ENCODE data around the gene LPP. TPM values are rescaled to one million over a fixed set of nuclear protein-coding genes. Genes with fewer than 3 reads are reported as not detected.
A peak's percentile ranks its signal among the peaks of the same experiment; 100 is the strongest.

Gene LPP
- total RNA-seq, 6 donors from 2014 or later: 86.0 to 196 (median 160) TPM

DNA sequence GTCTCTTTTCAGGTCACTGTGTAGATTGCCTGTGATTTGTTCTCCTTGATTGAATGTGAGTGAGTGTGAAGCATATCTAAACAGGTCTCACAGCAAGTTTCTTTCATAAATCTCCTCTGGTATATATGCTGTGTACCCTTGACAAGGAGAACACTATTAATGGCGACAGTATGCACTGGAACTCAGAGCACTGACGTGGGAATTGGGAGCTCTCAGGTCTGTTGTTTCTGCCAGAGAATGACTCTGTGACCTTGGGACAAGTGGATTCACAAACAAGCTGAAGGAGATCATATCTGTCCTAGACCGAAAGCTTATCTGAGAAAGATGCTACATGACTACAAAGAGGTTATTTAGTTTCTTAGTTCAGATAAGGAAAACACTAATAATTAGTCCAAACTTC is 691.6 kb downstream of the LPP start:
- Histone ChIP-seq H3K4me1 (no peaks in the 10 kb centered on the region), H3K27me3 (no peaks in the 10 kb centered on the region), H3K4me3 (no peak overlapping the region), H3K27ac (no peak overlapping the region), H3K36me3 (no peaks in the 10 kb centered on the region), H3K9me3 (no peaks in the 10 kb centered on the region)
- DNase-seq (no peak), ATAC-seq (ENCODE audit: low FRiP score in 2 of 2) (no peak)
- 69 to 73% methylated on average over 3 of the region's 3 CpGs for WGBS, 2 donors
- TF ChIP-seq EP300 (IDR thresholded peaks at IDR 0.05) (no peak), POLR2AphosphoS5 (IDR thresholded peaks at IDR 0.05) (no peak), POLR2A (IDR thresholded peaks at IDR 0.05) (no peak)
- TF ChIP-seq, protein P1, sequence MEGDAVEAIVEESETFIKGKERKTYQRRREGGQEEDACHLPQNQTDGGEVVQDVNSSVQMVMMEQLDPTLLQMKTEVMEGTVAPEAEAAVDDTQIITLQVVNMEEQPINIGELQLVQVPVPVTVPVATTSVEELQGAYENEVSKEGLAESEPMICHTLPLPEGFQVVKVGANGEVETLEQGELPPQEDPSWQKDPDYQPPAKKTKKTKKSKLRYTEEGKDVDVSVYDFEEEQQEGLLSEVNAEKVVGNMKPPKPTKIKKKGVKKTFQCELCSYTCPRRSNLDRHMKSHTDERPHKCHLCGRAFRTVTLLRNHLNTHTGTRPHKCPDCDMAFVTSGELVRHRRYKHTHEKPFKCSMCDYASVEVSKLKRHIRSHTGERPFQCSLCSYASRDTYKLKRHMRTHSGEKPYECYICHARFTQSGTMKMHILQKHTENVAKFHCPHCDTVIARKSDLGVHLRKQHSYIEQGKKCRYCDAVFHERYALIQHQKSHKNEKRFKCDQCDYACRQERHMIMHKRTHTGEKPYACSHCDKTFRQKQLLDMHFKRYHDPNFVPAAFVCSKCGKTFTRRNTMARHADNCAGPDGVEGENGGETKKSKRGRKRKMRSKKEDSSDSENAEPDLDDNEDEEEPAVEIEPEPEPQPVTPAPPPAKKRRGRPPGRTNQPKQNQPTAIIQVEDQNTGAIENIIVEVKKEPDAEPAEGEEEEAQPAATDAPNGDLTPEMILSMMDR (IDR thresholded peaks at IDR 0.05): no peak

- WGBS, 2 donors: 58 to 81% methylated on average over 8 of the region's 8 CpGs
- ATAC-seq (ENCODE audit: low FRiP score in 2 of 2): no peak
- Histone ChIP-seq H3K9me3 (no peaks in the 10 kb centered on the region), H3K4me3 (no peak overlapping the region), H3K27me3 (no peaks in the 10 kb centered on the region), H3K36me3 (no peaks in the 10 kb centered on the region), H3K27ac (no peak overlapping the region), H3K4me1 (no peaks in the 10 kb centered on the region)
- TF ChIP-seq POLR2A (IDR thresholded peaks at IDR 0.05): no peak
- no peak for DNase-seq
Measured at GRCh38 chr3:188848947-188849346, 695.0 kb downstream of the LPP start.

DNA sequence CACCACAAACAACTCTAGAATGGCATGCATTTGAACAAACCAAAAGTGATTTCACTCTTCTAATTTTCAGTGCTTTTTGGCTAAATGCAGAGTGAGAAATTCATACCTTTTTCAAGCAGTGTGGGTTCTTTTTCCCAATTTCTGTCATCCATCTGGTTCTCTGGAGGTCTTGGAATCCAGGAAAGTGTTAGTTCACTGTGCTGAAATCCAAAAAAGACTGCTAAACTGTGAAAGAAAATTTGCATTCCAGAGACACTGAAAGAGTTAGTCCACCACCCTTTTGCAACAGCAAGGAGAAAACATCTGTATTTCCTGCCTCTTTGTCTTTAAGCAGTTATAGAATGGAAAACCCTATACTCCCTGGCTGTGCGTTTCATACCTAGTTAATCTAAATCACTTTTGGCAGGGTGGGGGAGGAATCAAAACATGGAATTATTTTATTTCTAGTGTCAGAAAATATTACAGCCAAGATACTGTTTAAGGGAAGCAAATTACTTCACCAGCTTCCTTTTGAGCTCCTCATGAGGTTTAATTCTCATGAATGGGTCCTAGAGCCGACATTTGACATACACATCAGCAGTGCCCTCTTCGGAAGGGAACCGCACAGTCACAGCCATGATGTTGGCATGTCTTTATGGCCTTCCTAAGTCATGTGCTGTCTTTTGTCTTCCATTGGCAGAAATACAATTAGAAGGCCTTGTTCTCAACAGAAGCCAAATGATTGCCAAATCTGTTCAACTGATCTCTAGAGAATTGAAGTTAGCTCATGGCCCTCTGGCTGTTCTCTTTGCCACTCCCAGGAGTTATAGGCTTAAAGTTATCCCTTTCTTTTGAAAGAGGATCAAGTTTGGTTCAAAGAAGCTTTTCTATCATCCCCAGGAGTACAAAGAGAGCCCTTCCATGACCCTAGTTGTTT is 700.2 kb downstream of the LPP start:
- WGBS, 2 donors: 89 to 90% methylated on average over 3 to 4 of the region's 4 CpGs
- DNase-seq: no peak
- H3K27ac ChIP-seq: peak overlapping the region in 1 of 4 donors; percentile 7

GRCh38 chr3:188854772-188855149 is 700.8 kb downstream of the LPP start:
- ATAC-seq (ENCODE audit: low FRiP score in 2 of 2): peak in 1 of 2 donors; percentile 45
- no peak for DNase-seq
- Histone ChIP-seq H3K27ac (peak overlapping the region in 1 of 4 donors; percentile 7), H3K4me1 (no peaks in the 10 kb centered on the region), H3K36me3 (no peaks in the 10 kb centered on the region), H3K9me3 (no peaks in the 10 kb centered on the region), H3K4me3 (no peak overlapping the region), H3K27me3 (no peaks in the 10 kb centered on the region)
- TF ChIP-seq EP300 (IDR thresholded peaks at IDR 0.05): no peak
- TF ChIP-seq, protein P1 (IDR thresholded peaks at IDR 0.05): no peak
- TF ChIP-seq POLR2A (IDR thresholded peaks at IDR 0.05): no peak
- no peak for TF ChIP-seq POLR2AphosphoS5 (IDR thresholded peaks at IDR 0.05)

More for the DNA sequence above, 700.2 kb downstream of the LPP start:
- no peaks in the 10 kb centered on the region for H3K36me3 ChIP-seq
- TF ChIP-seq, protein P1 (IDR thresholded peaks at IDR 0.05): no peak
- no peak for TF ChIP-seq POLR2A (IDR thresholded peaks at IDR 0.05)
- TF ChIP-seq EP300 (IDR thresholded peaks at IDR 0.05): no peak
- TF ChIP-seq POLR2AphosphoS5 (IDR thresholded peaks at IDR 0.05): no peak
- peak in 1 of 2 donors; percentile 59 for ATAC-seq (ENCODE audit: low FRiP score in 2 of 2)
- H3K4me1 ChIP-seq: no peaks in the 10 kb centered on the region
- no peaks in the 10 kb centered on the region for H3K9me3 ChIP-seq
- H3K27me3 ChIP-seq: no peaks in the 10 kb centered on the region
- H3K4me3 ChIP-seq: no peak overlapping the region

DNA sequence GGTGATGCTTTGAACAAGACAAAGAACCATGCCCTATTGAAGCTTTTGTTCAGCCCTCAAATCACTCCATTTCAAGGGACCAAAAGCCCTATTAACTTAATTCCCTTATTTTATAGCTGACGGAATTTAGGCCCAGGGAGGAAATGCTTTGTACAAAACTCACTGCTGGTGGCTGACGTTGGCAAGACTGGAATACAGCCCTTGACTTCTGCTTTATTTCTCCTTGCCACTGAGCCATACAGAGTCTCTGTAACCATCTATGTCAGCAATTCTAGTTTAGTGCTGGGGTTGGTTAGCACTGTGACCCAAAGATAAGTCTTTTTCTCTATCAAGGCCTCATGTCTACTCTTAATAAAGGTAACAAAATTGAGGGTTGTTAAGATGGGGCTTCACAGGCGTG is 701.7 kb downstream of the LPP start:
- H3K27me3 ChIP-seq: no peaks in the 10 kb centered on the region
- peak in 1 of 2 donors; percentile 62 for ATAC-seq (ENCODE audit: low FRiP score in 2 of 2)
- no peaks in the 10 kb centered on the region for H3K36me3 ChIP-seq
- no peak for DNase-seq
- H3K9me3 ChIP-seq: no peaks in the 10 kb centered on the region
- WGBS, 2 donors: 82 to 83% methylated on average over 3 of the region's 3 CpGs
- H3K4me3 ChIP-seq: no peak overlapping the region
- H3K27ac ChIP-seq: peak overlapping the region in 1 of 4 donors; percentile 16
- TF ChIP-seq POLR2A (IDR thresholded peaks at IDR 0.05) (no peak), EP300 (IDR thresholded peaks at IDR 0.05) (no peak), POLR2AphosphoS5 (IDR thresholded peaks at IDR 0.05) (no peak)
- TF ChIP-seq, protein P1 (IDR thresholded peaks at IDR 0.05): no peak
- no peaks in the 10 kb centered on the region for H3K4me1 ChIP-seq
